Fibroblast of skin of scalp (primary cell): ENCODE data around the gene NINJ1.

Experiments used
- DNase-seq: peaks from one replicate; pipeline ENCODE4 v3.0.0-alpha.2; 2013

The NINJ1 gene

GRCh38 chr9:93132287-93132927, 1.6 kb downstream of the NINJ1 start:
- no peak for DNase-seq

GRCh38 chr9:93131599-93132286, 2.3 kb downstream of the NINJ1 start:
- no peak for DNase-seq

- no peak for DNase-seq
Measured at GRCh38 chr9:93130861-93131481, 3.1 kb downstream of the NINJ1 start.

GRCh38 chr9:93129691-93130500, 4.2 kb downstream of the NINJ1 start:
- no peak for DNase-seq

- DNase-seq, result no peak
Measured at GRCh38 chr9:93129286-93129685, 4.8 kb downstream of the NINJ1 start.

GRCh38 chr9:93128715-93129224, 5.3 kb downstream of the NINJ1 start:
- DNase-seq, result no peak

- no peak for DNase-seq
Measured at GRCh38 chr9:93128011-93128714, 5.9 kb downstream of the NINJ1 start.

- no peak for DNase-seq
Measured at GRCh38 chr9:93127395-93127911, 6.6 kb downstream of the NINJ1 start.

- no peak for DNase-seq
Measured at GRCh38 chr9:93126825-93127368, 7.2 kb downstream of the NINJ1 start.

- DNase-seq, result no peak
Measured at GRCh38 chr9:93126151-93126781, 7.8 kb downstream of the NINJ1 start.

- DNase-seq, result no peak
Measured at GRCh38 chr9:93125331-93125894, 8.6 kb downstream of the NINJ1 start.

- DNase-seq, result no peak
Measured at GRCh38 chr9:93124793-93125192, 9.3 kb downstream of the NINJ1 start.

- DNase-seq, result no peak
Measured at GRCh38 chr9:93123561-93124283, 10.3 kb downstream of the NINJ1 start.

- no peak for DNase-seq
Measured at GRCh38 chr9:93122721-93123221, 11.3 kb downstream of the NINJ1 start.

- DNase-seq, result no peak
Measured at GRCh38 chr9:93121316-93122241, 12.5 kb downstream of the NINJ1 start.

- DNase-seq, result no peak
Measured at GRCh38 chr9:93120846-93121315, 13.2 kb downstream of the NINJ1 start.

- DNase-seq, result peak; percentile 67
Measured at GRCh38 chr9:93119953-93120845, 13.9 kb downstream of the NINJ1 start.

- DNase-seq, result no peak
Measured at GRCh38 chr9:93119703-93119952, 14.4 kb downstream of the NINJ1 start.
